T-helper 1 cell treated with Interleukin-12 subunit alpha and Interleukin-12 subunit beta and Interleukin-4 antibody, amounts not matched to agents 30 μg/mL and 1 μg/mL, for 36 hours (primary cell): ENCODE results near the gene ATR.
"Not testable (repeated sequence)": the region's sequence is repeated elsewhere in the genome, so short reads cannot be mapped to it uniquely, and the experiment has no call there.

Experiments
- H3K27ac Mint-ChIP-seq: one replicate; pipeline ENCODE4 v1.8.0; 2021; ENCODE audit warnings: mild to moderate bottlenecking, mixed read lengths
- H3K27me3 Mint-ChIP-seq: one replicate; pipeline ENCODE4 v1.8.0; 2021; ENCODE audit warnings: low read depth, mixed read lengths
- H3K36me3 Mint-ChIP-seq: one replicate; pipeline ENCODE4 v1.8.0; 2021; ENCODE audit warnings: low read depth, mixed read lengths
- H3K4me1 Mint-ChIP-seq: one replicate; pipeline ENCODE4 v1.8.0; 2021; ENCODE audit warnings: low read depth, mixed read lengths
- H3K4me3 Mint-ChIP-seq: one replicate; pipeline ENCODE4 v1.8.0; 2021; ENCODE audit warnings: mild to moderate bottlenecking, moderate library complexity, mixed read lengths
- H3K9me3 Mint-ChIP-seq: one replicate; pipeline ENCODE4 v1.8.0; 2021; ENCODE audit warnings: mixed read lengths

Gene ATR

GRCh38 chr3:142470826-142471225 is 107.7 kb downstream of the ATR start:
- Mint-ChIP-seq H3K36me3 (peaks cover 16% of the 10 kb centered on the region), H3K27me3 (no peaks in the 10 kb centered on the region), H3K4me1 (no peaks in the 10 kb centered on the region), H3K27ac (no peak overlapping the region), H3K9me3 (peaks cover 5% of the 10 kb centered on the region), H3K4me3 (no peak overlapping the region)

GRCh38 chr3:142468456-142468855 is 110.1 kb downstream of the ATR start:
- Mint-ChIP-seq H3K27ac (no peak overlapping the region), H3K27me3 (no peaks in the 10 kb centered on the region), H3K4me3 (no peak overlapping the region), H3K4me1 (no peaks in the 10 kb centered on the region), H3K9me3 (peaks cover 5% of the 10 kb centered on the region), H3K36me3 (peaks cover 21% of the 10 kb centered on the region)

GRCh38 chr3:142467768-142468167 is 110.8 kb downstream of the ATR start:
- no peak overlapping the region for H3K27ac Mint-ChIP-seq
- H3K9me3 Mint-ChIP-seq = peaks cover under 1% of the 10 kb centered on the region
- no peaks in the 10 kb centered on the region for H3K27me3 Mint-ChIP-seq

GRCh38 chr3:142460689-142461088 is 117.8 kb downstream of the ATR start:
- Mint-ChIP-seq H3K36me3 (peaks cover 20% of the 10 kb centered on the region), H3K4me3 (no peak overlapping the region), H3K9me3 (no peaks in the 10 kb centered on the region), H3K27ac (no peak overlapping the region), H3K4me1 (no peaks in the 10 kb centered on the region), H3K27me3 (no peaks in the 10 kb centered on the region)

More at GRCh38 chr3:142467768-142468167, 110.8 kb downstream of the ATR start:
- Mint-ChIP-seq H3K36me3 (peaks cover 17% of the 10 kb centered on the region), H3K4me1 (no peaks in the 10 kb centered on the region), H3K4me3 (no peak overlapping the region)

- no peaks in the 10 kb centered on the region for H3K9me3 Mint-ChIP-seq
- peaks cover 18% of the 10 kb centered on the region for H3K36me3 Mint-ChIP-seq
- H3K4me1 Mint-ChIP-seq = no peaks in the 10 kb centered on the region
- H3K27me3 Mint-ChIP-seq = no peaks in the 10 kb centered on the region
- no peak overlapping the region for H3K27ac Mint-ChIP-seq
- no peak overlapping the region for H3K4me3 Mint-ChIP-seq
These were observed 118.6 kb downstream of the ATR start for GRCh38 chr3:142459929-142460328.

GRCh38 chr3:142459096-142459495 is 119.4 kb downstream of the ATR start:
- no peak overlapping the region for H3K4me3 Mint-ChIP-seq
- H3K36me3 Mint-ChIP-seq = peaks cover 17% of the 10 kb centered on the region
- H3K4me1 Mint-ChIP-seq = no peaks in the 10 kb centered on the region
- H3K27me3 Mint-ChIP-seq = no peaks in the 10 kb centered on the region
- H3K27ac Mint-ChIP-seq = no peak overlapping the region
- H3K9me3 Mint-ChIP-seq = no peaks in the 10 kb centered on the region

GRCh38 chr3:142450881-142451280 is 127.7 kb downstream of the ATR start:
- no peak overlapping the region for H3K27ac Mint-ChIP-seq
- peaks cover 10% of the 10 kb centered on the region for H3K4me1 Mint-ChIP-seq
- H3K36me3 Mint-ChIP-seq = peaks cover 35% of the 10 kb centered on the region
- no peaks in the 10 kb centered on the region for H3K27me3 Mint-ChIP-seq
- no peaks in the 10 kb centered on the region for H3K9me3 Mint-ChIP-seq
- no peak overlapping the region for H3K4me3 Mint-ChIP-seq

GRCh38 chr3:142450189-142450588 is 128.3 kb downstream of the ATR start:
- Mint-ChIP-seq H3K27ac (no peak overlapping the region), H3K36me3 (peaks cover 39% of the 10 kb centered on the region), H3K9me3 (no peaks in the 10 kb centered on the region), H3K4me3 (no peak overlapping the region), H3K27me3 (no peaks in the 10 kb centered on the region), H3K4me1 (peaks cover 17% of the 10 kb centered on the region)

- Mint-ChIP-seq H3K9me3 (no peaks in the 10 kb centered on the region), H3K4me1 (peaks cover 27% of the 10 kb centered on the region), H3K36me3 (peaks cover 36% of the 10 kb centered on the region), H3K4me3 (peak within 1 kb of the TSS; percentile 96), H3K27me3 (no peaks in the 10 kb centered on the region), H3K27ac (peak within 1 kb of the TSS; percentile 98)
These were observed 130.4 kb downstream of the ATR start, which contains the start of gene XRN1 for GRCh38 chr3:142447852-142448823. Gene XRN1, minus strand, starts transcription at chr3:142448037. Its CDS starts 93 bp downstream, at chr3:142447944.

GRCh38 chr3:142447301-142447851 is 131.2 kb downstream of the ATR start:
- Mint-ChIP-seq H3K27ac (peak overlapping the region; percentile 98), H3K27me3 (no peaks in the 10 kb centered on the region)

GRCh38 chr3:142445816-142446254 is 132.7 kb downstream of the ATR start:
- Mint-ChIP-seq H3K27me3 (no peaks in the 10 kb centered on the region), H3K4me1 (peaks cover 31% of the 10 kb centered on the region), H3K9me3 (no peaks in the 10 kb centered on the region), H3K36me3 (peaks cover 38% of the 10 kb centered on the region), H3K27ac (peak overlapping the region; percentile 98), H3K4me3 (peak overlapping the region; percentile 96)

More at GRCh38 chr3:142447301-142447851, 131.2 kb downstream of the ATR start:
- Mint-ChIP-seq H3K36me3 (peaks cover 38% of the 10 kb centered on the region), H3K4me3 (peak overlapping the region; percentile 96), H3K9me3 (no peaks in the 10 kb centered on the region), H3K4me1 (peaks cover 29% of the 10 kb centered on the region)

- Mint-ChIP-seq H3K27ac (no peak overlapping the region), H3K9me3 (no peaks in the 10 kb centered on the region), H3K4me3 (no peak overlapping the region), H3K36me3 (peaks cover 33% of the 10 kb centered on the region), H3K27me3 (no peaks in the 10 kb centered on the region), H3K4me1 (peaks cover 32% of the 10 kb centered on the region)
These were observed 134.2 kb downstream of the ATR start for GRCh38 chr3:142444343-142444742.

- H3K4me3 Mint-ChIP-seq, H3K27ac Mint-ChIP-seq, H3K9me3 Mint-ChIP-seq, H3K27me3 Mint-ChIP-seq: not testable (repeated sequence)
- H3K36me3 Mint-ChIP-seq = peaks cover 30% of the 10 kb centered on the region
- peaks cover 35% of the 10 kb centered on the region for H3K4me1 Mint-ChIP-seq
These were observed 135.5 kb downstream of the ATR start for GRCh38 chr3:142443060-142443459.

GRCh38 chr3:142439499-142440220 is 138.9 kb downstream of the ATR start:
- not testable (repeated sequence) for H3K9me3 Mint-ChIP-seq, H3K4me3 Mint-ChIP-seq, H3K27me3 Mint-ChIP-seq, H3K27ac Mint-ChIP-seq
- Mint-ChIP-seq H3K4me1 (peaks cover 31% of the 10 kb centered on the region), H3K36me3 (peaks cover 12% of the 10 kb centered on the region)
